ENCODE measurements around the gene GIMAP6.

GIMAP6 gene

GRCh38 chr7:150642926-150643325 is 10.7 kb upstream of the GIMAP6 start:
- H2BK120ac ChIP-seq (ENCODE audit: low read depth, low read length), result no peak overlapping the region
- no peak overlapping the region for H3K9ac ChIP-seq (ENCODE audit: low read length)
- no peak overlapping the region for H4K5ac ChIP-seq (ENCODE audit: low read length)
- no peaks in the 10 kb centered on the region for H3K79me1 ChIP-seq (ENCODE audit: low read length)
- no peak overlapping the region for H3K18ac ChIP-seq (ENCODE audit: low read length)
- H3K36me3 ChIP-seq (ENCODE audit: control insufficient read depth, insufficient read depth, low read length), result no peaks in the 10 kb centered on the region
- H2BK15ac ChIP-seq (replicated peaks; ENCODE audit: low read depth), result no peak overlapping the region
- H2AK5ac ChIP-seq (ENCODE audit: low read length), result no peak overlapping the region
- H4K8ac ChIP-seq (ENCODE audit: low read depth, low read length), result no peak overlapping the region
- H3K56ac ChIP-seq (ENCODE audit: low read length), result no peak overlapping the region
- no peaks in the 10 kb centered on the region for H3K4me1 ChIP-seq (ENCODE audit: control insufficient read depth, low read depth, low read length)
- H3K23ac ChIP-seq (ENCODE audit: low read length), result no peak overlapping the region
- no peaks in the 10 kb centered on the region for H3K79me2 ChIP-seq (ENCODE audit: control insufficient read depth, insufficient read depth, low read length)
- H3K27me3 ChIP-seq (ENCODE audit: insufficient read depth, low read length, poor library complexity), result no peaks in the 10 kb centered on the region
- WGBS (ENCODE audit: extremely low coverage, insufficient coverage, low lambda C conversion rate), result no CpG with 5 or more reads among the region's 5 CpGs
- no peak overlapping the region for H3K27ac ChIP-seq (ENCODE audit: low read depth, low read length)
- no peak overlapping the region for H3K4ac ChIP-seq (ENCODE audit: low read depth, low read length)
- no peak overlapping the region for H3K4me2 ChIP-seq (ENCODE audit: low read length)
- DNase-seq, result no peak
- H2BK5ac ChIP-seq (ENCODE audit: low read length), result no peak overlapping the region
- no peak overlapping the region for H3K4me3 ChIP-seq (ENCODE audit: low read length)

- Histone ChIP-seq H3K23ac (ENCODE audit: low read length) (no peak overlapping the region), H3K9ac (ENCODE audit: low read length) (no peak overlapping the region), H2BK120ac (ENCODE audit: low read depth, low read length) (no peak overlapping the region), H3K4me1 (ENCODE audit: control insufficient read depth, low read depth, low read length) (no peaks in the 10 kb centered on the region), H3K79me2 (ENCODE audit: control insufficient read depth, insufficient read depth, low read length) (no peaks in the 10 kb centered on the region), H3K4me2 (ENCODE audit: low read length) (no peak overlapping the region), H3K79me1 (ENCODE audit: low read length) (no peaks in the 10 kb centered on the region), H3K4me3 (ENCODE audit: low read length) (no peak overlapping the region), H3K4ac (ENCODE audit: low read depth, low read length) (no peak overlapping the region), H4K8ac (ENCODE audit: low read depth, low read length) (no peak overlapping the region), H2BK5ac (ENCODE audit: low read length) (no peak overlapping the region), H2AK5ac (ENCODE audit: low read length) (no peak overlapping the region), H2BK15ac (replicated peaks; ENCODE audit: low read depth) (no peak overlapping the region), H3K27ac (ENCODE audit: low read depth, low read length) (no peak overlapping the region), H3K18ac (ENCODE audit: low read length) (no peak overlapping the region), H3K56ac (ENCODE audit: low read length) (no peak overlapping the region), H3K27me3 (ENCODE audit: insufficient read depth, low read length, poor library complexity) (no peaks in the 10 kb centered on the region), H3K36me3 (ENCODE audit: control insufficient read depth, insufficient read depth, low read length) (no peaks in the 10 kb centered on the region), H4K5ac (ENCODE audit: low read length) (no peak overlapping the region)
- no peak for DNase-seq
Observed at GRCh38 chr7:150641854-150642253, 9.7 kb upstream of the GIMAP6 start.

GRCh38 chr7:150633926-150634325 is 1.7 kb upstream of the GIMAP6 start:
- H3K9ac ChIP-seq (ENCODE audit: low read length), result no peak overlapping the region
- H3K79me1 ChIP-seq (ENCODE audit: low read length), result no peaks in the 10 kb centered on the region
- no peak overlapping the region for H3K23ac ChIP-seq (ENCODE audit: low read length)
- no peak for DNase-seq
- no peak overlapping the region for H2BK120ac ChIP-seq (ENCODE audit: low read depth, low read length)
- H2BK5ac ChIP-seq (ENCODE audit: low read length), result no peak overlapping the region
- H3K4ac ChIP-seq (ENCODE audit: low read depth, low read length), result no peak overlapping the region
- H4K8ac ChIP-seq (ENCODE audit: low read depth, low read length), result no peak overlapping the region
- no peak overlapping the region for H4K5ac ChIP-seq (ENCODE audit: low read length)
- no peak overlapping the region for H2AK5ac ChIP-seq (ENCODE audit: low read length)
- H2BK15ac ChIP-seq (replicated peaks; ENCODE audit: low read depth), result no peak overlapping the region
- H3K27ac ChIP-seq (ENCODE audit: low read depth, low read length), result no peak overlapping the region
- no peak overlapping the region for H3K4me3 ChIP-seq (ENCODE audit: low read length)
- H3K79me2 ChIP-seq (ENCODE audit: control insufficient read depth, insufficient read depth, low read length), result no peaks in the 10 kb centered on the region
- no CpG with 5 or more reads among the region's 1 CpG for whole genome bisulfite sequencing (ENCODE audit: extremely low coverage, insufficient coverage, low lambda C conversion rate)
- no peak overlapping the region for H3K18ac ChIP-seq (ENCODE audit: low read length)
- H3K27me3 ChIP-seq (ENCODE audit: insufficient read depth, low read length, poor library complexity), result no peaks in the 10 kb centered on the region
- H3K4me2 ChIP-seq (ENCODE audit: low read length), result no peak overlapping the region
- H3K36me3 ChIP-seq (ENCODE audit: control insufficient read depth, insufficient read depth, low read length), result no peaks in the 10 kb centered on the region
- no peaks in the 10 kb centered on the region for H3K4me1 ChIP-seq (ENCODE audit: control insufficient read depth, low read depth, low read length)
- H3K56ac ChIP-seq (ENCODE audit: low read length), result no peak overlapping the region

GRCh38 chr7:150631084-150631826 is 930 bp downstream of the GIMAP6 start:
- no peak overlapping the region for H3K4me3 ChIP-seq (ENCODE audit: low read length)
- no peak overlapping the region for H4K8ac ChIP-seq (ENCODE audit: low read depth, low read length)
- no peak overlapping the region for H3K27ac ChIP-seq (ENCODE audit: low read depth, low read length)
- H3K27me3 ChIP-seq (ENCODE audit: insufficient read depth, low read length, poor library complexity), result no peaks in the 10 kb centered on the region
- H2AK5ac ChIP-seq (ENCODE audit: low read length), result no peak overlapping the region
- H3K23ac ChIP-seq (ENCODE audit: low read length), result no peak overlapping the region
- DNase-seq, result no peak
- H3K4ac ChIP-seq (ENCODE audit: low read depth, low read length), result no peak overlapping the region
- no peak overlapping the region for H2BK15ac ChIP-seq (replicated peaks; ENCODE audit: low read depth)
- H3K9ac ChIP-seq (ENCODE audit: low read length), result no peak overlapping the region
- H3K18ac ChIP-seq (ENCODE audit: low read length), result no peak overlapping the region
- no peak overlapping the region for H3K56ac ChIP-seq (ENCODE audit: low read length)
- no peak overlapping the region for H4K5ac ChIP-seq (ENCODE audit: low read length)
- WGBS (ENCODE audit: extremely low coverage, insufficient coverage, low lambda C conversion rate), result no CpG with 5 or more reads among the region's 8 CpGs
- no peak overlapping the region for H2BK5ac ChIP-seq (ENCODE audit: low read length)
- H3K36me3 ChIP-seq (ENCODE audit: control insufficient read depth, insufficient read depth, low read length), result no peaks in the 10 kb centered on the region
- no peaks in the 10 kb centered on the region for H3K79me2 ChIP-seq (ENCODE audit: control insufficient read depth, insufficient read depth, low read length)
- no peaks in the 10 kb centered on the region for H3K4me1 ChIP-seq (ENCODE audit: control insufficient read depth, low read depth, low read length)
- no peak overlapping the region for H3K4me2 ChIP-seq (ENCODE audit: low read length)
- no peak overlapping the region for H2BK120ac ChIP-seq (ENCODE audit: low read depth, low read length)
- H3K79me1 ChIP-seq (ENCODE audit: low read length), result no peaks in the 10 kb centered on the region

GRCh38 chr7:150629347-150629746 is 2.8 kb downstream of the GIMAP6 start:
- no peaks in the 10 kb centered on the region for H3K79me1 ChIP-seq (ENCODE audit: low read length)
- no peak overlapping the region for H2BK5ac ChIP-seq (ENCODE audit: low read length)
- no peaks in the 10 kb centered on the region for H3K36me3 ChIP-seq (ENCODE audit: control insufficient read depth, insufficient read depth, low read length)
- H3K4me2 ChIP-seq (ENCODE audit: low read length), result no peak overlapping the region
- no peak overlapping the region for H4K8ac ChIP-seq (ENCODE audit: low read depth, low read length)
- no peak for DNase-seq
- H3K4me1 ChIP-seq (ENCODE audit: control insufficient read depth, low read depth, low read length), result no peaks in the 10 kb centered on the region
- H3K27me3 ChIP-seq (ENCODE audit: insufficient read depth, low read length, poor library complexity), result no peaks in the 10 kb centered on the region
- no peak overlapping the region for H3K4ac ChIP-seq (ENCODE audit: low read depth, low read length)
- H2BK120ac ChIP-seq (ENCODE audit: low read depth, low read length), result no peak overlapping the region
- no peak overlapping the region for H2AK5ac ChIP-seq (ENCODE audit: low read length)
- no peak overlapping the region for H3K18ac ChIP-seq (ENCODE audit: low read length)
- no CpG with 5 or more reads among the region's 9 CpGs for WGBS (ENCODE audit: extremely low coverage, insufficient coverage, low lambda C conversion rate)
- no peak overlapping the region for H3K27ac ChIP-seq (ENCODE audit: low read depth, low read length)
- H3K9ac ChIP-seq (ENCODE audit: low read length), result no peak overlapping the region
- no peak overlapping the region for H2BK15ac ChIP-seq (replicated peaks; ENCODE audit: low read depth)
- no peak overlapping the region for H3K56ac ChIP-seq (ENCODE audit: low read length)
- H3K23ac ChIP-seq (ENCODE audit: low read length), result no peak overlapping the region
- no peak overlapping the region for H3K4me3 ChIP-seq (ENCODE audit: low read length)
- H4K5ac ChIP-seq (ENCODE audit: low read length), result no peak overlapping the region
- no peaks in the 10 kb centered on the region for H3K79me2 ChIP-seq (ENCODE audit: control insufficient read depth, insufficient read depth, low read length)

GRCh38 chr7:150627959-150628358 is 4.2 kb downstream of the GIMAP6 start:
- Histone ChIP-seq H2BK15ac (replicated peaks; ENCODE audit: low read depth) (no peak overlapping the region), H2BK120ac (ENCODE audit: low read depth, low read length) (no peak overlapping the region), H3K4me2 (ENCODE audit: low read length) (no peak overlapping the region), H4K8ac (ENCODE audit: low read depth, low read length) (no peak overlapping the region), H3K56ac (ENCODE audit: low read length) (no peak overlapping the region), H3K27ac (ENCODE audit: low read depth, low read length) (no peak overlapping the region), H3K36me3 (ENCODE audit: control insufficient read depth, insufficient read depth, low read length) (no peaks in the 10 kb centered on the region), H3K4me1 (ENCODE audit: control insufficient read depth, low read depth, low read length) (no peaks in the 10 kb centered on the region), H3K4ac (ENCODE audit: low read depth, low read length) (no peak overlapping the region), H2AK5ac (ENCODE audit: low read length) (no peak overlapping the region), H3K9ac (ENCODE audit: low read length) (no peak overlapping the region), H3K27me3 (ENCODE audit: insufficient read depth, low read length, poor library complexity) (no peaks in the 10 kb centered on the region), H2BK5ac (ENCODE audit: low read length) (no peak overlapping the region), H3K4me3 (ENCODE audit: low read length) (no peak overlapping the region), H4K5ac (ENCODE audit: low read length) (no peak overlapping the region), H3K79me1 (ENCODE audit: low read length) (no peaks in the 10 kb centered on the region), H3K23ac (ENCODE audit: low read length) (no peak overlapping the region), H3K79me2 (ENCODE audit: control insufficient read depth, insufficient read depth, low read length) (no peaks in the 10 kb centered on the region), H3K18ac (ENCODE audit: low read length) (no peak overlapping the region)
- DNase-seq, result no peak
- WGBS (ENCODE audit: extremely low coverage, insufficient coverage, low lambda C conversion rate), result no CpG with 5 or more reads among the region's 18 CpGs
